ENCODE results near the gene CYP1A1.

DNA sequence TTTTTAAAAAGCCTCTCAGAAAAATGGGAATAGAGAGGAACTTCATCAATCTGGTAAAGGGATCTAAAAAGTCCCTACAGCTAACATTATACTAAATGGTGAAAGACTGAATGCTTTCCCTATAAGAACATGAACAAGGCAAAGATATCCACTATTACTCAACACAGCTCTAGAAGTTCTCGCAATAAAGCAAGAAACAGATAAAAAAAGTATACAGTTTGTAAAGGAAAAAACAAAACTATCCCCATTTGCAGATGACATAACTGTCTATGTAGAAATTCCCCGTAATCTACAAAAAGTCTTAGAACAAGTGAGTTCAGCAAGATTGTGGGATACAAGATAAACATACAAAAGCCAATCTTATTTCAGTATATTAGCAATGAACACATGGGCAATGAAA is 44.9 kb downstream of the CYP1A1 start:
- TF ChIP-seq POLR2A (IDR thresholded peaks at IDR 0.05; ENCODE audit: low read length) (no peak), GATA1 (IDR thresholded peaks at IDR 0.05; ENCODE audit: low read depth, low read length) (no peak)

Data from erythroblast (primary cell).